GM12801 (cell line): ENCODE measurements around the gene C16orf46.

Experiments
- TF ChIP-seq, protein P1 (sequence below): IDR thresholded peaks from one replicate; pipeline ENCODE4 v1.5.1; 2011; ENCODE audit warnings: control low read depth; ENCODE audit not compliant: insufficient read length; ENCODE audit errors: extremely low read depth

C16orf46 gene

DNA sequence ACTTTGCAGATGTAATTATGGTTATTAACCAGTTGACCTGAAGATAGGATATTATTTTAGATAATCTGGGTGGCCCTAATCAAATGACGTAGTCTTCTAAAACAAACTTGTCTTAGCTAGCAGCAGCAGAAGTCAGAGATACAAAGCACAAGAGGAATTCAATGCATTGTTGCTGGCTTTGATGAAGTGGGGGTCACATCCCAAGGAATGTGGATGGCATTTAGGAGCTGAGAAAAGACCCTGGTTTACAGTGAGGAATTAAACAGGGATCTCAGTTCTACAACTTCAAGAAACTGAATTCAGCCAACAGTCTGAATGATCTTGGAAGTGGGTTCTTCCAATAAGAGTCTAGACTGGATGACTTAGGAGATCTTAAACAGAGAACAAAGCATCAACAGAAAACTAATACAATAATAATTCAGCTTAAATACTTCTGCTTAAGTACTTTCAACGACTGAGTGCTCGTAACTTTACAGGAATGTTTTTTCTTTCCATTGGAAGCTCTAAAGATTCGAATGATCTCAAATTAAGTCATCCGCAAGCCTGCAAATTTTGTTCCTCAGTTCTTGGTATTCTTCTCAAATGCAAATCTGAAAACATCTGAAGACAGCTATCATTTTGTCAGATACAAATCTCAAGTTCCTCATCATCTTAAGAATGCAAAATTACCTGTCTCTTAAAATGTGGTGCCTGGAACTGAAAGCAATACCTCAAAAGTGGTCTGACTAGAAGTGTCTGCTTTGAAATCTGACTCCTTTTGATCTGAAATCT, 3.3 kb downstream of the C16orf46 start:
- TF ChIP-seq, protein P1, sequence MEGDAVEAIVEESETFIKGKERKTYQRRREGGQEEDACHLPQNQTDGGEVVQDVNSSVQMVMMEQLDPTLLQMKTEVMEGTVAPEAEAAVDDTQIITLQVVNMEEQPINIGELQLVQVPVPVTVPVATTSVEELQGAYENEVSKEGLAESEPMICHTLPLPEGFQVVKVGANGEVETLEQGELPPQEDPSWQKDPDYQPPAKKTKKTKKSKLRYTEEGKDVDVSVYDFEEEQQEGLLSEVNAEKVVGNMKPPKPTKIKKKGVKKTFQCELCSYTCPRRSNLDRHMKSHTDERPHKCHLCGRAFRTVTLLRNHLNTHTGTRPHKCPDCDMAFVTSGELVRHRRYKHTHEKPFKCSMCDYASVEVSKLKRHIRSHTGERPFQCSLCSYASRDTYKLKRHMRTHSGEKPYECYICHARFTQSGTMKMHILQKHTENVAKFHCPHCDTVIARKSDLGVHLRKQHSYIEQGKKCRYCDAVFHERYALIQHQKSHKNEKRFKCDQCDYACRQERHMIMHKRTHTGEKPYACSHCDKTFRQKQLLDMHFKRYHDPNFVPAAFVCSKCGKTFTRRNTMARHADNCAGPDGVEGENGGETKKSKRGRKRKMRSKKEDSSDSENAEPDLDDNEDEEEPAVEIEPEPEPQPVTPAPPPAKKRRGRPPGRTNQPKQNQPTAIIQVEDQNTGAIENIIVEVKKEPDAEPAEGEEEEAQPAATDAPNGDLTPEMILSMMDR, result no peak

DNA sequence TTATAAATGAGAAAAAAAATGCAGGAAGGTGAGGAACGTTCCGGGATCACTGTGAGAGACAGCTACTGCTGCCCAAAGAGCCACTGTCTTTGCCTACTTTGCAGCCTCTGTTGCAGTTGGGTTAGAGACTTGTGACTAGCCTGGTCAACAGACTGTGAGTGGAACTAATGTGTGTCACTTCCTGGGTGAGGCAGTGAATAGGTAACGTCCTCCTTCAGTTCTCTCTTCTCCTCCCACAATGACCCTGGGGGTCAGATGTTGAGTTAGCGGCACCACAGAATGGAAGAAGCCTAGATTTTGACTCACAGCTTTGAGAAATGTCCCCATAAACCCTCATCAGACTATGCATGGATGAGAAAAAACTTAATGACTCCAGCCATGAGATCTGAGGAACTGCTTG, 5.2 kb downstream of the C16orf46 start:
- TF ChIP-seq, protein P1, result no peak

DNA sequence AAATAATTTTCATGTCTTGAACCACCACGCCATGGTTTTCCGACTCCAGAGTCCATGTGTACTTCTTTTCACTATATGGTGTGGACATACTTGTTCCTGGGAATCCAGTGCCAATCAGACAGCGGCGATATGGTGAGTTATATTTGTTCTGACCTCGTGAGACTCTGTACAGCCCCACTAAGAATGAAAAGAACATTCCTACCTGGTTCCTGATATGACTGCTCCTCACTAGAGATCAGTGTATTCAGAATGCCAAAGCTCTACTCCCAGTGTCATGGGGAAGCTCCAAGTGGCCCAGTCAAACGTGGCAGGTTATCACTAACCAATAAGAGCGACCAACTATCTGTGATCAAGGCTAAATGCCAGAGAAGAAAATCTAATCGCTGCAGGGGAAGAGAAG, 6.1 kb downstream of the C16orf46 start:
- TF ChIP-seq, protein P1, result no peak

DNA sequence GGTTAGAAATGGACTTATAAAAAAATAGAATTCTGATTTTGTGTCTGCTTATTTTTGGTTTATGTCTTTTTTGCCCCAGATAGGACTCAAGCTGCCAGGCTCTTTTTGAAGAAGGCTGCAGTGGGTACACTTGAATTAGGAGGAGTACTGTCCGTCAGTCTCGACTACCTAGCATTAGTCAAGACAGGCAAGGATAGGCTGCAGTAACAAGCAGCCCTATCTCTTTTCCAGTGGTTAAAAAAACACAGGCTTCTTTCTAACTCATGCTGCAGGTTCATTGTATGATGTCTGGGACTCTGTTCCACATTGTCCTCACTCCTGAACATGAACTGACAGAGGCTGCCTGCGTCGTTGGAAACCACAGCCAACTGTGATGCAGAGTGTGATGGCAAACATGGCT, 8.0 kb downstream of the C16orf46 start:
- TF ChIP-seq, protein P1, result no peak

DNA sequence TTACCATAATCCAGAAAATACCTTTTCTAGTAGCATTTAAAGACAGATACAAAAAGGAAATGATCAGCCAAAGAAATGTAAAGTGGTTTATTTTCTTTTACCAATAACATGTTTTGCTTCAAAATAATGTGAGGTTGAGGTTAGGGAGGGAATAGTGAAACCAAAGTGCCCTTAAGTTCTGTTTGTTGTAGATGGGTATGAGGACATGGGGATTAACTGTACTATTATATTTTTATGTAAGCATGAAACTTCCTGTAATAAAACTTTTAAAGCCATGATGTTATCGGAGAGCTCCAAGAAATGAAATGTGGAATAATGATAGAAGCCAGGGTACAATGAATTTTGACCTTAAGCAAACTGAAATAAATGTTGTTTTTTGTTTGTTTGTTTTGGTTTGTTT, 9.9 kb downstream of the C16orf46 start:
- TF ChIP-seq, protein P1, result no peak

DNA sequence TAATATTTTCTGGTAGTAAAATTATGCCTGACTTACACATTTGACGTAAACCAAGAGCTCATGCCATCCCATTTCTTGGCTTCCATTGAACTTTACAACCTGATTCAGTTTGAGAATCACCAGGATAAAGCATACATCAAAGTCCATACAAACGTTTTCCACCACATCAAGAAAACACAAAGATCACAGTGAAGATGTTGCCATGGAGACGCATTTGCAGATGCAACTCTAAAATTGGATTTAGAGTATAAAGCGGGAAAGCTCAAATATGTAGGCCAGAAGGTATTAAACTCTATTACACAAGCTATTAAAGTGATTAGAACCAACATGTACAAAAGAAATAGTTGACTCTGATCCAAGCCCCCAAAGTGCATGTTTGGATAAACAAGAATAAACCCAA, 10.4 kb downstream of the C16orf46 start:
- TF ChIP-seq, protein P1, result no peak

DNA sequence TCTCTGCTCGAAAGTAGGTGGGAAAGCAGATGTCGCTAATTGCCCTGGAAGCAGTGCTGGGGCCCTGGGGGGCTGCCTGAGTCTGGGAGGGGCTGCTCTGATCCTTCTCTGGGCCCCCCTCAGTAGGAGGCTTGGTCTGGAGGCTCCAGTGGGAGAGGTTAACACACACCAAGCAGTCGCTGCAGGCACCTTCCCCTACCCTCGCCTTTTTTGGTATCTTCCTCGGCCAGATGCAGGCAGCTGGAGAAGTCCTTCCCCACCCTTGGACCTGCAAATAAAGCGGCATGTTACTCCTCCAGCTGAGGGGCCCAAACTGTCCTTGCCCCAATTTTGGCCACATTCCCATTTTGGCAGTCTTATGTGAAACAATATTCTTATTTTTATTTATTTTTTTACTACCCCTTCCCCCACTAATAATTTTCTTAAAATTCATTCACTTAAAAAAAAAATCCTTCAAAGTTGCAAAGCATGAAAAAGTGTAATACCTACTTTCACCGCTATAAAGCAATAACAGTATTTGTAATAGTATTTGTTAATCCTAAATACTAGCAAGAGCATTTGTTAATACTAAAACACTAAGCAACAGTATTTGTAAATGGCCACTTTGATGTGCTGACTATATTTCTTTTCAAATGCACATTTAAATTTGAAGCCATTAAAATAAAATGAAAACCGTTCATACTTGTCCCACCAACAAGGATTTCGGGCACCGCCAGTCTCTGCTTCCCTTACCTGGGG, 15.0 kb downstream of the C16orf46 start:
- TF ChIP-seq, protein P1, result no peak
